K562 (cell line): ENCODE measurements around the gene NTNG1. TPM values are rescaled to one million over a fixed set of nuclear protein-coding genes. Genes with fewer than 3 reads are reported as not detected.

Experiments
- ATAC-seq: fragments of 200-7000 bp; cut with Tn5 transposase; 3 replicates; pipeline ENCODE4 v1.9.1; 2020; ENCODE audit warnings: moderate library complexity
- BruUV-seq: library from RNA; stranded (reverse); fragments of 400-500 nt; replicated peaks from 2 replicates; lab custom pipeline; 2021; lab: Mats Ljungman, UMichigan
- CTCF ChIA-PET: fragments of 300-600 bp; formaldehyde crosslinking; extraction: SDS; loops from one replicate; lab custom pipeline; 2021; ENCODE audit warnings: low intra/inter-chr PET ratio; lab: Yijun Ruan, JAX
- POLR2A ChIA-PET: fragments of 300-600, 350-650 bp; sonication (Branson Sonifier 250); formaldehyde crosslinking; extraction: SDS; loops from one replicate; lab custom pipeline; 2021; ENCODE audit warnings: antibody characterized with exemption, inconsistent platforms; lab: Yijun Ruan, JAX
- DNase-seq, 4 experiments: peaks; one replicate each; pipeline versions ENCODE4 v3.0.0 to v3.0.0-alpha.2; 2011 to 2018; ENCODE audit warnings: low spot score in 3 of 4, mixed read lengths in 3 of 4; ENCODE audit errors: extremely low read depth in 1 of 4
- FAIRE-seq: peaks from 2 replicates; lab custom pipeline; 2011; peaks lifted over from hg19 to GRCh38; lab: Jason Lieb, UNC
- H2AFZ ChIP-seq: 2 replicates; pipeline ENCODE4 v1.6.0; 2011; ENCODE audit warnings: low read depth, low read length, control low read depth, inconsistent platforms
- H3K27ac ChIP-seq: fragments of 200-600 bp; 3 replicates; pipeline ENCODE4 v1.8.0; 2011; ENCODE audit warnings: low read depth, mild to moderate bottlenecking, control low read depth, inconsistent platforms, low read length, moderate library complexity, mixed read lengths; ENCODE audit errors: extremely low read depth
- H3K27me3 ChIP-seq, 2 experiments: fragments of 300-600 bp in 1 of 2; 2 replicates in 1 of 2; 3 replicates in 1 of 2; pipeline versions ENCODE4 v1.6.0 to v1.8.0; 2011; ENCODE audit warnings: inconsistent platforms in 2 of 2, low read length in 2 of 2, mild to moderate bottlenecking in 1 of 2, mixed read lengths in 1 of 2, moderate library complexity in 1 of 2; ENCODE audit not compliant: control insufficient read depth in 2 of 2, insufficient read depth in 2 of 2
- H3K36me3 ChIP-seq: fragments of 300-600 bp; 3 replicates; pipeline ENCODE4 v1.8.0; 2011; ENCODE audit warnings: mild to moderate bottlenecking, low read length, inconsistent platforms; ENCODE audit not compliant: control insufficient read depth, insufficient read depth
- H3K4me1 ChIP-seq, 2 experiments: fragments of 200-600 bp in 1 of 2; replicated peaks in 1 of 2; 2 replicates in 1 of 2; 3 replicates in 1 of 2; pipeline versions ENCODE4 v1.5.1 to v1.8.0; 2011; ENCODE audit warnings: inconsistent platforms in 2 of 2, low read length in 2 of 2, mild to moderate bottlenecking in 1 of 2, mixed read lengths in 1 of 2, moderate library complexity in 1 of 2; ENCODE audit not compliant: control insufficient read depth in 2 of 2, insufficient read depth in 2 of 2
- H3K4me2 ChIP-seq: 2 replicates; pipeline ENCODE4 v1.6.1; 2011; ENCODE audit warnings: low read length, control low read depth, inconsistent platforms, mixed read lengths; ENCODE audit not compliant: insufficient read depth
- H3K4me3 ChIP-seq: fragments of 200-600 bp; sonication (generic), shearing (Covaris generic); 2 replicates; pipeline ENCODE4 v1.5.1; 2016; ENCODE audit warnings: control low read depth, inconsistent platforms
- H3K79me2 ChIP-seq: fragments of 200-600 bp; 3 replicates; pipeline ENCODE4 v1.8.0; 2011; ENCODE audit warnings: low read length, inconsistent platforms; ENCODE audit not compliant: control insufficient read depth, insufficient read depth
- H3K9ac ChIP-seq, 2 experiments: 2 replicates each; pipeline versions ENCODE4 v1.6.0 to v1.6.1; 2011; ENCODE audit warnings: low read depth in 2 of 2, low read length in 2 of 2, control low read depth in 1 of 2, inconsistent platforms in 1 of 2, mild to moderate bottlenecking in 1 of 2, mixed read lengths in 1 of 2; ENCODE audit not compliant: insufficient read depth in 1 of 2
- H3K9me1 ChIP-seq: one replicate; pipeline ENCODE4 v1.6.0; 2011; ENCODE audit warnings: inconsistent platforms, mild to moderate bottlenecking, low read length, moderate library complexity; ENCODE audit not compliant: control insufficient read depth, insufficient read depth
- H3K9me3 ChIP-seq: replicated peaks from 2 replicates; pipeline ENCODE4 v1.5.1; 2011; ENCODE audit warnings: low read depth, low read length, inconsistent platforms; ENCODE audit not compliant: control insufficient read depth, insufficient read depth
- H4K20me1 ChIP-seq: replicated peaks from 2 replicates; pipeline ENCODE4 v1.6.1; 2011; ENCODE audit warnings: low read length, inconsistent platforms, mixed read lengths; ENCODE audit not compliant: control insufficient read depth, insufficient read depth
- CBX3 ChIP-seq, 2 experiments: IDR thresholded peaks; 1 replicate in 1 of 2; 2 replicates in 1 of 2; pipeline ENCODE4 v1.6.1; 2012; ENCODE audit warnings: inconsistent platforms in 2 of 2, low read length in 2 of 2, borderline replicate concordance in 1 of 2, control low read depth in 1 of 2
- POLR2G ChIP-seq: fragments of 200-400 bp; formaldehyde crosslinking; IDR thresholded peaks from 2 replicates; pipeline ENCODE4 v1.6.1; 2017; ENCODE audit warnings: low read depth, mild to moderate bottlenecking, antibody characterized with exemption, low read length, moderate library complexity
- SREBF1 ChIP-seq: fragments of 150-350 bp; IDR thresholded peaks from 2 replicates; pipeline ENCODE4 v1.6.1; 2014; ENCODE audit warnings: antibody characterized with exemption, low read depth, low read length, borderline replicate concordance
- ZBTB11 ChIP-seq, 3 experiments: fragments of 200-800 bp in 1 of 3; fragments of 250-450 bp in 1 of 3; fragments of 450-650 bp in 1 of 3; sonication (Bioruptor Pico) in 1 of 3; sonication (Bioruptor generic) in 1 of 3; formaldehyde crosslinking in 1 of 3; IDR thresholded peaks; 2 replicates each; pipeline versions ENCODE4 v1.6.1 to v1.8.0; 2016 to 2022; ENCODE audit warnings: mild to moderate bottlenecking in 2 of 3, missing genetic modification characterization in 2 of 3, missing compliant biosample characterization in 1 of 3, moderate library complexity in 1 of 3
- ZSCAN29 ChIP-seq: fragments of 450-650 bp; IDR thresholded peaks from 2 replicates; pipeline ENCODE4 v1.6.1; 2017
- WGBS: fragments of 100-300 bp; shearing (Covaris generic); methylation state at CpG from one replicate; pipeline ENCODE4 v1.1.6; 2016; ENCODE audit warnings: low coverage, mixed read lengths; ENCODE audit not compliant: insufficient coverage; ENCODE audit errors: missing lambda C conversion rate; 5-methylcytosine and 5-hydroxymethylcytosine counted together
- in situ Hi-C: fragments of 300-500 bp; cut with MboI; formaldehyde crosslinking; loops from 4 replicates; pipeline ENCODE4 v1.15.0; 2018; ENCODE audit warnings: inconsistent platforms, mixed read lengths
- intact Hi-C: fragments of 100-400 bp; cut with micrococcal nuclease; formaldehyde crosslinking; loops from 2 replicates; pipeline ENCODE4 v1.14.2; 2022
- polyA plus RNA-seq, 8 experiments: library from polyadenylated mRNA; depleted of rRNA in 4 of 8; stranded (reverse) in 5 of 8; unstranded in 3 of 8; fragments of >200 nt; fragmentation: Nextera tagmentation in 2 of 8; fragmentation: Illumina TruSeq in 1 of 8; extraction: Ambion mirVana in 2 of 8; extraction: Trizol in 1 of 8; gene quantifications; 2 replicates each; pipeline versions ENCODE4 v1.2.1 to v1.2.3, GENCODE V29; 2011 to 2014; ENCODE audit warnings: inconsistent platforms in 1 of 8, missing spikeins in 1 of 8
- total RNA-seq, 7 experiments: library from RNA; depleted of rRNA in 6 of 7; stranded (reverse); fragments of >200 nt in 6 of 7; fragmentation: Illumina TruSeq in 2 of 7; extraction: Trizol in 2 of 7; gene quantifications; 2 replicates each; pipeline versions ENCODE4 v1.2.1 to v1.2.3, GENCODE V29; 2011 to 2021; ENCODE audit warnings: low replicate concordance in 1 of 7

The NTNG1 gene
- total and polyA plus RNA-seq, 9 of the 15 experiments (the other 6 are each of a cell fraction or from before 2014, with no cell fraction given) = not detected

- Histone ChIP-seq H3K27me3 (no peaks in the 10 kb centered on the region), H3K79me2 (no peaks in the 10 kb centered on the region), H3K9me3 (no peaks in the 10 kb centered on the region), H3K4me2 (no peak overlapping the region), H3K9ac (no peak overlapping the region), H3K36me3 (no peaks in the 10 kb centered on the region), H3K4me3 (no peak overlapping the region), H3K4me1 (no peaks in the 10 kb centered on the region), H3K9me1 (no peaks in the 10 kb centered on the region), H4K20me1 (no peaks in the 10 kb centered on the region), H2AFZ (no peak overlapping the region), H3K27ac (no peak overlapping the region)
- TF ChIP-seq SREBF1 = no peak
- TF ChIP-seq ZBTB11 (CRISPR knock-in tag; IDR thresholded peaks at IDR 0.05) = 0 out of 6 replicates have a peak, but pooled peaks of 1 of the 3 experiments have one; percentile 11
- no peak for TF ChIP-seq CBX3 (IDR thresholded peaks at IDR 0.05; ENCODE audit: borderline replicate concordance in 1 of 2, low read length in 2 of 2)
- TF ChIP-seq ZSCAN29 = no peak
- TF ChIP-seq POLR2G = no peak
- ChIA-PET CTCF (no interaction called here), POLR2A (no interaction called here)
- FAIRE-seq (no peak), ATAC-seq (no peak), DNase-seq (no peak)
- BruUV-seq = no TSS peak
- intact Hi-C loops (no loop called here), in situ Hi-C loops (no loop called here)
- WGBS = 0% methylated on average over 4 of the region's 4 CpGs
Measured at GRCh38 chr1:107378426-107378825, 237.6 kb downstream of the NTNG1 start.
